Stimulated activated CD8-positive, alpha-beta memory T cell treated with anti-CD3 and anti-CD28 coated beads, Interleukin-12 subunit alpha, Interleukin-12 subunit beta, amount 100 ng/mL, for 4 hours (primary cell): ENCODE data around the gene MRPL20.
"Not testable (repeated sequence)": the region's sequence is repeated elsewhere in the genome, so short reads cannot be mapped to it uniquely, and the experiment has no call there.

Experiments used
- DNase-seq: peaks from one replicate; pipeline ENCODE4 v3.0.0-alpha.2; 2020; ENCODE audit warnings: low read depth

Gene MRPL20

GRCh38 chr1:1406821-1407635, at the start of gene MRPL20:
MRPL20 (minus strand) TSS chr1:1407293; CDS start chr1:1407217, 76 bp downstream.
- peak; percentile 93 for DNase-seq

- not testable (repeated sequence) for DNase-seq
These were observed 49.7 kb upstream of the MRPL20 start for GRCh38 chr1:1456683-1457255.

GRCh38 chr1:1455934-1456333, 48.8 kb upstream of the MRPL20 start:
- not testable (repeated sequence) for DNase-seq

GRCh38 chr1:1455366-1455884, 48.3 kb upstream of the MRPL20 start:
- no peak for DNase-seq

GRCh38 chr1:1454286-1455056, 47.4 kb upstream of the MRPL20 start:
- DNase-seq, result not testable (repeated sequence)

GRCh38 chr1:1452882-1453281, 45.8 kb upstream of the MRPL20 start:
- DNase-seq, result no peak

- not testable (repeated sequence) for DNase-seq
These were observed 45.3 kb upstream of the MRPL20 start for GRCh38 chr1:1452365-1452739.

- no peak for DNase-seq
These were observed 44.7 kb upstream of the MRPL20 start for GRCh38 chr1:1451696-1452364.

GRCh38 chr1:1450616-1451015, 43.5 kb upstream of the MRPL20 start:
- DNase-seq, result not testable (repeated sequence)

- no peak for DNase-seq
These were observed 42.1 kb upstream of the MRPL20 start, which contains the start of gene ATAD3C for GRCh38 chr1:1449099-1449739. ATAD3C (plus strand) TSS chr1:1449689; CDS start chr1:1450684, 995 bp downstream.

- DNase-seq, result not testable (repeated sequence)
These were observed 39.5 kb upstream of the MRPL20 start for GRCh38 chr1:1446631-1447030.

- DNase-seq, result no peak
These were observed 35.1 kb upstream of the MRPL20 start for GRCh38 chr1:1442069-1442770.

GRCh38 chr1:1441002-1441888, 34.2 kb upstream of the MRPL20 start:
- no peak for DNase-seq

- DNase-seq, result no peak
These were observed 33.3 kb upstream of the MRPL20 start for GRCh38 chr1:1440262-1441001.

GRCh38 chr1:1439546-1440261, 32.6 kb upstream of the MRPL20 start:
- DNase-seq, result no peak

GRCh38 chr1:1438531-1439381, 31.7 kb upstream of the MRPL20 start:
- DNase-seq, result no peak

- no peak for DNase-seq
These were observed 30.8 kb upstream of the MRPL20 start for GRCh38 chr1:1437904-1438376.
